Lower lobe of right lung (tissue), 2 donors: ENCODE data around the gene ACOXL. TPM values are rescaled to one million over a fixed set of nuclear protein-coding genes. Genes with fewer than 3 reads are reported as not detected.

Source experiments
- ATAC-seq, 2 donors: fragments of 200-7000 bp; cut with Tn5 transposase; one replicate each; pipeline ENCODE4 v1.9.1; 2020 to 2022; ENCODE audit warnings: mild to moderate bottlenecking in 2 of 2, moderate library complexity in 2 of 2
- DNase-seq: peaks from one replicate; pipeline ENCODE4 v3.0.0-alpha.2; 2020
- H3K27ac ChIP-seq: fragments of 200-600 bp; one replicate; pipeline ENCODE4 v1.8.0; 2022
- H3K27me3 ChIP-seq: fragments of 200-600 bp; one replicate; pipeline ENCODE4 v1.8.0; 2022; ENCODE audit warnings: low read depth
- H3K36me3 ChIP-seq: fragments of 200-600 bp; one replicate; pipeline ENCODE4 v1.8.0; 2022; ENCODE audit warnings: mild to moderate bottlenecking
- H3K4me1 ChIP-seq: fragments of 200-600 bp; one replicate; pipeline ENCODE4 v1.8.0; 2022
- H3K4me3 ChIP-seq: fragments of 200-600 bp; one replicate; pipeline ENCODE4 v1.8.0; 2022; ENCODE audit warnings: mild to moderate bottlenecking
- H3K9me3 ChIP-seq: fragments of 200-600 bp; one replicate; pipeline ENCODE4 v1.8.0; 2022
- CTCF ChIP-seq: fragments of 200-600 bp; IDR thresholded peaks from one replicate; pipeline ENCODE4 v1.8.0; 2022; ENCODE audit warnings: antibody characterized with exemption, mild to moderate bottlenecking
- intact Hi-C: fragments of 100-400 bp; cut with DNase I; formaldehyde crosslinking; loops from one replicate; pipeline ENCODE4 v1.11.0; 2022
- total RNA-seq: library from RNA; stranded (reverse); fragmentation: NEBNext Ultra II Directional; extraction: Animal tissue kit (Norgen Biotek cat#: 25700); gene quantifications from one replicate; pipeline ENCODE4 v1.2.1, GENCODE V29; 2021
- donor health status: DM: no; HTN: yes; CAD: no; lungs with severe emphysema.

ACOXL gene
- total RNA-seq, 1 donor from 2014 or later, result 38.5 TPM

- H3K9me3 ChIP-seq, result no peaks in the 10 kb centered on the region
- H3K4me1 ChIP-seq, result peaks cover 17% of the 10 kb centered on the region
- no peak overlapping the region for H3K27ac ChIP-seq
- peaks cover 34% of the 10 kb centered on the region for H3K36me3 ChIP-seq
- no peaks in the 10 kb centered on the region for H3K27me3 ChIP-seq
- ATAC-seq, result peak in 1 of 2 donors; percentile 40
- DNase-seq, result no peak
- intact Hi-C loops, result no loop called here
- H3K4me3 ChIP-seq, result no peak overlapping the region
- no peak for TF ChIP-seq CTCF
Observed at GRCh38 chr2:111157798-111158197, 425.4 kb downstream of the ACOXL start.

GRCh38 chr2:111159641-111160040 is 427.3 kb downstream of the ACOXL start:
- H3K4me1 ChIP-seq, result peaks cover 26% of the 10 kb centered on the region
- H3K36me3 ChIP-seq, result peaks cover 27% of the 10 kb centered on the region
- DNase-seq (no peak), ATAC-seq (no peak)
- H3K27me3 ChIP-seq, result no peaks in the 10 kb centered on the region
- H3K27ac ChIP-seq, result no peak overlapping the region
- H3K9me3 ChIP-seq, result no peaks in the 10 kb centered on the region
- intact Hi-C loops, result no loop called here
- H3K4me3 ChIP-seq, result no peak overlapping the region
- no peak for TF ChIP-seq CTCF

GRCh38 chr2:111160758-111161157 is 428.4 kb downstream of the ACOXL start:
- ATAC-seq (no peak), DNase-seq (no peak)
- Histone ChIP-seq H3K27me3 (no peaks in the 10 kb centered on the region), H3K36me3 (peaks cover 38% of the 10 kb centered on the region), H3K27ac (no peak overlapping the region), H3K4me3 (no peak overlapping the region), H3K4me1 (peaks cover 26% of the 10 kb centered on the region), H3K9me3 (no peaks in the 10 kb centered on the region)
- no peak for TF ChIP-seq CTCF
- intact Hi-C loops, result no loop called here

- no peak for ATAC-seq
- no peak for DNase-seq
- no peaks in the 10 kb centered on the region for H3K27me3 ChIP-seq
- H3K27ac ChIP-seq, result no peak overlapping the region
- no peaks in the 10 kb centered on the region for H3K9me3 ChIP-seq
- peaks cover 47% of the 10 kb centered on the region for H3K36me3 ChIP-seq
- H3K4me3 ChIP-seq, result no peak overlapping the region
- peaks cover 26% of the 10 kb centered on the region for H3K4me1 ChIP-seq
- TF ChIP-seq CTCF, result no peak
- intact Hi-C loops, result no loop called here
Observed at GRCh38 chr2:111161971-111162370, 429.6 kb downstream of the ACOXL start.

- Histone ChIP-seq H3K36me3 (peaks cover 41% of the 10 kb centered on the region), H3K27ac (no peak overlapping the region), H3K27me3 (no peaks in the 10 kb centered on the region), H3K4me1 (peaks cover 26% of the 10 kb centered on the region), H3K9me3 (no peaks in the 10 kb centered on the region), H3K4me3 (no peak overlapping the region)
- DNase-seq (no peak), ATAC-seq (peak; percentile 5 to 48)
- TF ChIP-seq CTCF, result no peak
- intact Hi-C loops, result no loop called here
Observed at GRCh38 chr2:111162718-111163331, 430.5 kb downstream of the ACOXL start.
